Left ventricle myocardium inferior (tissue), 1 donor: ENCODE data around the gene KLHL10. TPM values are rescaled to one million over a fixed set of nuclear protein-coding genes. Genes with fewer than 3 reads are reported as not detected.
A peak's percentile ranks its signal among the peaks of the same experiment; 100 is the strongest.

Experiments
- DNase-seq: peaks from one replicate; pipeline ENCODE4 v3.0.0-alpha.2; 2020
- H3K27ac ChIP-seq: fragments of 200-600 bp; replicated peaks from 2 replicates; pipeline ENCODE4 v1.8.0; 2021
- H3K27me3 ChIP-seq: fragments of 200-600 bp; 2 replicates; pipeline ENCODE4 v1.8.0; 2021; ENCODE audit warnings: low read depth
- H3K36me3 ChIP-seq: fragments of 200-600 bp; 2 replicates; pipeline ENCODE4 v1.8.0; 2021
- H3K4me1 ChIP-seq: fragments of 200-600 bp; 2 replicates; pipeline ENCODE4 v1.8.0; 2021
- H3K4me3 ChIP-seq: fragments of 200-600 bp; 2 replicates; pipeline ENCODE4 v1.8.0; 2021; ENCODE audit warnings: mild to moderate bottlenecking, moderate library complexity
- H3K9me3 ChIP-seq: fragments of 200-600 bp; replicated peaks from 2 replicates; pipeline ENCODE4 v1.8.0; 2021
- CTCF ChIP-seq: fragments of 200-600 bp; IDR thresholded peaks from 2 replicates; pipeline ENCODE4 v1.8.0; 2021; ENCODE audit warnings: antibody characterized with exemption, mild to moderate bottlenecking, borderline replicate concordance
- intact Hi-C: fragments of 100-400 bp; cut with micrococcal nuclease; formaldehyde crosslinking; loops from one replicate; pipeline ENCODE4 v1.11.0; 2022
- total RNA-seq: library from RNA; stranded (reverse); fragmentation: NEBNext Ultra II Directional; extraction: Animal tissue kit (Norgen Biotek cat#: 25700); gene quantifications from one replicate; pipeline ENCODE4 v1.2.1, GENCODE V29; 2021
- donor health status: DM: no; HTN: yes; CAD: no; lungs with severe emphysema.

KLHL10 gene
- total RNA-seq, 1 donor from 2014 or later, result not detected

DNA sequence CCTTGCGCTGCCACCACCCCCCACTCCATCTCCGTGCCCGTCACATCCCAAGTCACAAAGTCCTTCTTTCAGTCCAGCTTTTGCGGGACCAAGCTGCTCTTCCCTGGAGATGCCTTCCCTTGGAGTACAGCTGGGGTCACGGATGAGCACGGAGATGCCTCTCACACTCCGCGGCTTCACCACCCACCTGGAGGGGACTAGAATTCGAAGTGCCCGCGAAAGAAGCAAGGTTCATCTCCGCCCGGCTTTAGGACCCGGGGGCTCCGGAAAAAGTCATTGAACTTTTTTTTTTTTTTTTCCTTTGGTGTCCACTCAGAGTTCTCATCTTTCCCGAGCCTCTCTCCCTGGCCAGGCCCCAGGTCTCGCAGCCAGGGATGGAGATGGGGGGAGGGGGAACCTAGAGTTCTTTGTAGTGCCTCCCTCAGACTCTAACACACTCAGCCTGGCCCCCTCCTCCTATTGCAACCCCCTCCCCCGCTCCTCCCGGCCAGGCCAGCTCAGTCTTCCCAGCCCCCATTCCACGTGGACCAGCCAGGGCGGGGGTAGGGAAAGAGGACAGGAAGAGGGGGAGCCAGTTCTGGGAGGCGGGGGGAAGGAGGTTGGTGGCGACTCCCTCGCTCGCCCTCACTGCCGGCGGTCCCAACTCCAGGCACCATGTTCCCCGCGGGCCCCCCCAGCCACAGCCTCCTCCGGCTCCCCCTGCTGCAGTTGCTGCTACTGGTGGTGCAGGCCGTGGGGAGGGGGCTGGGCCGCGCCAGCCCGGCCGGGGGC lies 25.1 kb upstream of the KLHL10 start, which contains the start of gene FKBP10:
TSS of gene FKBP10 (plus strand) at position 624 of the 771 bp plus-strand sequence. CDS start at position 655, 31 bp downstream.
- no peak for TF ChIP-seq CTCF
- H3K9me3 ChIP-seq, result no peaks in the 10 kb centered on the region
- H3K27ac ChIP-seq, result peak within 1 kb of the TSS; percentile 76
- intact Hi-C loops, result no loop called here
- H3K36me3 ChIP-seq, result no peaks in the 10 kb centered on the region
- peak within 1 kb of the TSS; percentile 89 for H3K4me3 ChIP-seq
- DNase-seq, result peak; percentile 61
- H3K27me3 ChIP-seq, result peaks cover 4% of the 10 kb centered on the region
- peaks cover 39% of the 10 kb centered on the region for H3K4me1 ChIP-seq

DNA sequence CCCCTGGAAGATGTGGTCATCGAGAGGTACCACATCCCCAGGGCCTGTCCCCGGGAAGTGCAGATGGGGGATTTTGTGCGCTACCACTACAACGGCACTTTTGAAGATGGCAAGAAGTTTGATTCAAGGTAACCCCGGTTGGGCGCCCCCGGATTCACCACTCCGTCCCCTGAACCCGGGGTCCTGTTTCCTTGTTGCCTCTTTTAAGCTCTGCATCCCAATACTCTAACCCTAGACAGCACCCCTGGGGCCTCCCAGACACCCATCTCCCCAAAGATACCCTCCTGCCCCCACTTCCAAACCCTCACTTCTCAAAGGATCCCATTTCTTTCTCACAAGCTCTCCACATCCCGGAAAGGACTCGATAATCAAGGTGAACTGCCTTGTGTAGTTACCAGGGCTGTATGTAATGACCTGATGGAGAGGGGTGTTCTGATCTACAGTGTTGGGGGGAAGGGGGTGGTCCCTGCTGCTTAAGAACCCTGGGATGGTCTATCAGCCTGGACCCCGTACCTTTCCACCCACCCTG lies 24.4 kb upstream of the KLHL10 start:
- peak overlapping the region; percentile 89 for H3K4me3 ChIP-seq
- H3K4me1 ChIP-seq, result peaks cover 39% of the 10 kb centered on the region
- intact Hi-C loops, result no loop called here
- no peak for TF ChIP-seq CTCF
- H3K27ac ChIP-seq, result peak overlapping the region; percentile 76
- DNase-seq, result no peak
- H3K27me3 ChIP-seq, result peaks cover 4% of the 10 kb centered on the region
- no peaks in the 10 kb centered on the region for H3K36me3 ChIP-seq
- H3K9me3 ChIP-seq, result no peaks in the 10 kb centered on the region

GRCh38 chr17:41813699-41814124 lies 23.9 kb upstream of the KLHL10 start:
- TF ChIP-seq CTCF, result no peak
- Histone ChIP-seq H3K9me3 (no peaks in the 10 kb centered on the region), H3K27me3 (peaks cover 4% of the 10 kb centered on the region), H3K4me3 (peak overlapping the region; percentile 89), H3K36me3 (no peaks in the 10 kb centered on the region), H3K27ac (no peak overlapping the region), H3K4me1 (peaks cover 39% of the 10 kb centered on the region)
- intact Hi-C loops, result no loop called here
- no peak for DNase-seq

DNA sequence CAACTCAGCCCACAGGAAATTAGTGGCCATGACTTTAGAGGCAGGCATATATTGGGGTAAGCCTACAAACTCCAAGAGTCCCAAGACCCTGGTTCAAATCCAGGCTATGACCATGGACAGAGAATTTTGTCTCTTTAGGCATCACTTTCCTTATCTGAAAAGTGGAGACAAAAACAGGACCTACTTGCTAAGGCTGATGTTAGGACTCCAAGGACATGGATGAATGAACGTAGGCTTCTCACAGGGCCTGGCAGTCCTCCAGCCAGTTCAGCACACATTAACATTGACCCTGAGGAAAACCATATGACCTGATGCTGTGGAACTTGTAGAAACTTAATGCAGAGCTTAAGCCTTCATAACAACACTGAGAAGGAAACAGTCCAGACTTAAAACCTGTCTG lies 23.4 kb upstream of the KLHL10 start:
- no peak for DNase-seq
- intact Hi-C loops, result no loop called here
- Histone ChIP-seq H3K9me3 (no peaks in the 10 kb centered on the region), H3K4me1 (peaks cover 39% of the 10 kb centered on the region), H3K36me3 (no peaks in the 10 kb centered on the region), H3K4me3 (no peak overlapping the region), H3K27ac (no peak overlapping the region), H3K27me3 (peaks cover 4% of the 10 kb centered on the region)
- TF ChIP-seq CTCF, result no peak

DNA sequence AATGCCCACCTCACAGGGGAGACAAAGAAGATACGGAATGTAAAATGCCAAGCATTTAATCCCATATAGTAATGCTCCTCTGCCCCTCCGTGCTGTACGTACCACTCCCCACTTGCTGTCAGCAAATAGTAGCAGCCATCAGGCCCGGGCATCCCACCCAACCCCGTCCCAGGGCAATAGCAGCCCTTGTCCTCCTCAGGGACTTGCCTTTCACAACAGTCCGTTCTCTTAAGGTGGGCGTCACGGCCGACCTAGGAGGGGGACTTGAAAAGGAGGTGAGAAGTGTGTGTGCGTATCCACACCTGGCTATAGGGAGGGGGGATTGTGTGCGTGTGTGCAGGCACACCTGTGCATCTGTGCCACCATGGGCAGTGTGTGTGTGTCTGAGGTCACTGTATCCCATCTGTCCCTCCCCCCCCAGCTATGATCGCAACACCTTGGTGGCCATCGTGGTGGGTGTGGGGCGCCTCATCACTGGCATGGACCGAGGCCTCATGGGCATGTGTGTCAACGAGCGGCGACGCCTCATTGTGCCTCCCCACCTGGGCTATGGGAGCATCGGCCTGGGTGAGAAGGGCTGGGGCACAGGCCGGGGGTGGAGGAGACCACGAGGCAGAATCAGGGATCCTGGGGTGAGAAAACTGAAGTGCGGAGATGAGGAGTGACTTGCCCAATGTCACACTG lies 20.8 kb upstream of the KLHL10 start:
- H3K36me3 ChIP-seq, result no peaks in the 10 kb centered on the region
- H3K9me3 ChIP-seq, result no peaks in the 10 kb centered on the region
- peaks cover 7% of the 10 kb centered on the region for H3K27me3 ChIP-seq
- peaks cover 13% of the 10 kb centered on the region for H3K4me1 ChIP-seq
- TF ChIP-seq CTCF, result no peak
- DNase-seq, result no peak
- no peak overlapping the region for H3K27ac ChIP-seq
- intact Hi-C loops, result no loop called here
- no peak overlapping the region for H3K4me3 ChIP-seq
